Mucosa of descending colon (tissue), 3 donors: ENCODE measurements around the gene HMCN2. TPM values are rescaled to one million over a fixed set of nuclear protein-coding genes. Genes with fewer than 3 reads are reported as not detected.

Source experiments
- ATAC-seq: fragments of 200-7000 bp; cut with Tn5 transposase; one replicate; pipeline ENCODE4 v1.9.1; 2020; ENCODE audit warnings: mild to moderate bottlenecking, moderate library complexity
- DNase-seq, 3 donors: peaks; one replicate each; pipeline ENCODE4 v3.0.0-alpha.2; 2020
- H3K36me3 ChIP-seq: fragments of 200-600 bp; one replicate; pipeline ENCODE4 v1.8.0; 2021; ENCODE audit warnings: low read depth, mild to moderate bottlenecking
- H3K4me1 ChIP-seq: fragments of 200-600 bp; one replicate; pipeline ENCODE4 v1.8.0; 2021; ENCODE audit warnings: low read depth, mild to moderate bottlenecking
- H3K4me3 ChIP-seq: fragments of 200-600 bp; one replicate; pipeline ENCODE4 v1.8.0; 2021; ENCODE audit warnings: mild to moderate bottlenecking
- H3K9me3 ChIP-seq: fragments of 200-600 bp; one replicate; pipeline ENCODE4 v1.8.0; 2021; ENCODE audit warnings: mild to moderate bottlenecking
- CTCF ChIP-seq: fragments of 200-600 bp; IDR thresholded peaks from one replicate; pipeline ENCODE4 v1.8.0; 2022; ENCODE audit warnings: antibody characterized with exemption, mild to moderate bottlenecking
- intact Hi-C, 2 donors: fragments of 100-400 bp; cut with DNase I in 1 of 2; cut with micrococcal nuclease in 1 of 2; formaldehyde crosslinking; loops; one replicate each; pipeline versions ENCODE4 v1.11.0 to v1.11.1; 2022; cut with DNase I, micrococcal nuclease
- total RNA-seq, 3 donors: library from RNA; stranded (reverse); fragmentation: NEBNext Ultra II Directional in 2 of 3; extraction: Animal tissue kit (Norgen Biotek cat#: 25700) in 2 of 3; gene quantifications; one replicate each; pipeline versions ENCODE4 v1.2.1 to v1.2.4, GENCODE V29; 2021 to 2023
- donor health status: DM: no; HTN: no; CAD: no; lungs with moderate emphysema.
- donor health status: DM: no; HTN: no; CAD: no.
- donor health status: DM: no; HTN: yes; CAD: no.

HMCN2 gene
- total RNA-seq, 3 donors from 2014 or later = 28.1 to 40.5 (median 33.2) TPM

- no peak for DNase-seq
- no peak overlapping the region for H3K4me3 ChIP-seq
- no peak for ATAC-seq
- H3K4me1 ChIP-seq = peaks cover 18% of the 10 kb centered on the region
- intact Hi-C loops = no loop called here
- H3K36me3 ChIP-seq = no peaks in the 10 kb centered on the region
- no peak for TF ChIP-seq CTCF
- H3K9me3 ChIP-seq = no peaks in the 10 kb centered on the region
Measured at GRCh38 chr9:130418776-130419175, 153.2 kb downstream of the HMCN2 start.

- Histone ChIP-seq H3K9me3 (no peaks in the 10 kb centered on the region), H3K4me3 (no peak overlapping the region), H3K36me3 (no peaks in the 10 kb centered on the region), H3K4me1 (peaks cover 12% of the 10 kb centered on the region)
- ATAC-seq (no peak), DNase-seq (no peak)
- intact Hi-C loops = no loop called here
- no peak for TF ChIP-seq CTCF
Measured at GRCh38 chr9:130419521-130420035, 154.0 kb downstream of the HMCN2 start.

- no peak for TF ChIP-seq CTCF
- DNase-seq (no peak), ATAC-seq (no peak)
- peaks cover 2% of the 10 kb centered on the region for H3K4me1 ChIP-seq
- no peak overlapping the region for H3K4me3 ChIP-seq
- H3K9me3 ChIP-seq = no peaks in the 10 kb centered on the region
- intact Hi-C loops = no loop called here
- no peaks in the 10 kb centered on the region for H3K36me3 ChIP-seq
Measured at GRCh38 chr9:130421154-130421801, 155.7 kb downstream of the HMCN2 start.

- H3K36me3 ChIP-seq = no peaks in the 10 kb centered on the region
- peaks cover 8% of the 10 kb centered on the region for H3K4me1 ChIP-seq
- no peaks in the 10 kb centered on the region for H3K9me3 ChIP-seq
- no peak for TF ChIP-seq CTCF
- intact Hi-C loops = no loop called here
- ATAC-seq (no peak), DNase-seq (no peak)
- H3K4me3 ChIP-seq = no peak overlapping the region
Measured at GRCh38 chr9:130421802-130422276, 156.3 kb downstream of the HMCN2 start.

GRCh38 chr9:130422546-130422945 lies 157.0 kb downstream of the HMCN2 start:
- Histone ChIP-seq H3K36me3 (no peaks in the 10 kb centered on the region), H3K4me3 (no peak overlapping the region), H3K4me1 (peaks cover 14% of the 10 kb centered on the region), H3K9me3 (no peaks in the 10 kb centered on the region)
- TF ChIP-seq CTCF = no peak
- DNase-seq (no peak), ATAC-seq (no peak)
- intact Hi-C loops = no loop called here
